HepG2 (cell line): ENCODE measurements around the gene TP53I3. TPM values are rescaled to one million over a fixed set of nuclear protein-coding genes. Genes with fewer than 3 reads are reported as not detected.

Source experiments
- EEA1 ChIP-seq: sonication (generic); formaldehyde crosslinking; IDR thresholded peaks from 2 replicates; pipeline ENCODE4 v1.5.1; 2020; ENCODE audit warnings: mild to moderate bottlenecking, missing genetic modification reagents, borderline replicate concordance
- KDM2A ChIP-seq: sonication (generic); formaldehyde crosslinking; IDR thresholded peaks from 2 replicates; pipeline ENCODE4 v1.4.0; 2020; ENCODE audit warnings: low read depth, missing genetic modification reagents, borderline replicate concordance
- KDM4B ChIP-seq: sonication (generic); formaldehyde crosslinking; IDR thresholded peaks from 2 replicates; pipeline ENCODE4 v1.4.0; 2020; ENCODE audit warnings: missing genetic modification reagents
- MBD4 ChIP-seq: IDR thresholded peaks from 2 replicates; pipeline ENCODE4 v1.6.1; 2012; ENCODE audit warnings: low read length, inconsistent platforms, borderline replicate concordance
- MEIS1 ChIP-seq: sonication (generic); formaldehyde crosslinking; IDR thresholded peaks from 2 replicates; pipeline ENCODE4 v1.9.0; 2021; ENCODE audit warnings: mild to moderate bottlenecking, missing genetic modification reagents, moderate library complexity, borderline replicate concordance
- NONO ChIP-seq, 2 experiments: fragments of 450-650 bp in 1 of 2; sonication (generic) in 1 of 2; formaldehyde crosslinking in 1 of 2; IDR thresholded peaks in 1 of 2; conservative IDR thresholded peaks in 1 of 2; 2 replicates each; pipeline versions ENCODE4 v1.6.1 to v1.8.0; 2017 to 2022; ENCODE audit warnings: mild to moderate bottlenecking in 1 of 2, missing genetic modification reagents in 1 of 2, moderate library complexity in 1 of 2
- SMAD1 ChIP-seq: sonication (generic); formaldehyde crosslinking; IDR thresholded peaks from 2 replicates; pipeline ENCODE4 v1.4.0; 2020; ENCODE audit warnings: missing genetic modification reagents, low read depth, mild to moderate bottlenecking, borderline replicate concordance
- SRSF9 ChIP-seq: fragments of 200-400 bp; formaldehyde crosslinking; IDR thresholded peaks from 2 replicates; pipeline ENCODE4 v1.6.1; 2018; ENCODE audit warnings: borderline replicate concordance, mild to moderate bottlenecking, low read depth, low read length; ENCODE audit not compliant: insufficient read depth, poor library complexity, severe bottlenecking
- ZFAT ChIP-seq: sonication (generic); formaldehyde crosslinking; conservative IDR thresholded peaks from 2 replicates; pipeline ENCODE4 v1.8.1; 2023; ENCODE audit warnings: missing genetic modification reagents, inconsistent platforms
- ZNF543 ChIP-seq: sonication (generic); formaldehyde crosslinking; IDR thresholded peaks from 2 replicates; pipeline ENCODE4 v1.4.0; 2020; ENCODE audit warnings: mild to moderate bottlenecking, missing genetic modification reagents
- ZNF558 ChIP-seq: sonication (generic); formaldehyde crosslinking; IDR thresholded peaks from 2 replicates; pipeline ENCODE4 v1.9.0; 2022; ENCODE audit warnings: mild to moderate bottlenecking, missing genetic modification reagents, borderline replicate concordance
- ZSCAN20 ChIP-seq: sonication (generic); formaldehyde crosslinking; IDR thresholded peaks from 2 replicates; pipeline ENCODE4 v1.4.0; 2020; ENCODE audit warnings: missing genetic modification reagents, mild to moderate bottlenecking, borderline replicate concordance
- ZSCAN21 ChIP-seq: sonication (generic); formaldehyde crosslinking; IDR thresholded peaks from 2 replicates; pipeline ENCODE4 v1.8.0; 2022; ENCODE audit warnings: mild to moderate bottlenecking, missing genetic modification reagents, moderate library complexity, borderline replicate concordance
- polyA plus RNA-seq, 8 experiments: library from polyadenylated mRNA; depleted of rRNA in 3 of 8; stranded (reverse) in 7 of 8; unstranded in 1 of 8; fragments of >200 nt; fragmentation: Illumina TruSeq in 4 of 8; extraction: Trizol in 4 of 8; gene quantifications; 2 replicates each; pipeline versions ENCODE4 v1.2.1 to v1.2.3, GENCODE V29; 2011 to 2016; ENCODE audit warnings: low read depth in 4 of 8, missing spikeins in 1 of 8, mixed read lengths in 1 of 8; ENCODE audit not compliant: insufficient read depth in 1 of 8
- total RNA-seq, 5 experiments: library from RNA; depleted of rRNA; stranded (reverse); fragments of >200 nt; fragmentation: Illumina TruSeq; extraction: Trizol; gene quantifications; 2 replicates each; pipeline ENCODE4 v1.2.3, GENCODE V29; 2016; ENCODE audit warnings: low read depth in 1 of 5
- TF ChIP-seq, protein P1 (sequence below): sonication (generic); formaldehyde crosslinking; IDR thresholded peaks from 2 replicates; pipeline ENCODE4 v1.4.0; 2020; ENCODE audit warnings: missing genetic modification reagents, borderline replicate concordance
- TF ChIP-seq, protein P2 (sequence below): sonication (generic); formaldehyde crosslinking; IDR thresholded peaks from 2 replicates; pipeline ENCODE4 v1.4.0; 2020; ENCODE audit warnings: mild to moderate bottlenecking, missing genetic modification reagents
- TF ChIP-seq, protein P3 (sequence below): sonication (generic); formaldehyde crosslinking; IDR thresholded peaks from 2 replicates; pipeline ENCODE4 v1.5.0; 2020; ENCODE audit warnings: mild to moderate bottlenecking, missing genetic modification reagents
- TF ChIP-seq, protein P4 (sequence below): sonication (generic); formaldehyde crosslinking; IDR thresholded peaks from 2 replicates; pipeline ENCODE4 v1.8.1; 2023; ENCODE audit warnings: mild to moderate bottlenecking, missing genetic modification reagents, borderline replicate concordance
- TF ChIP-seq, protein P5 (sequence below): sonication (generic); formaldehyde crosslinking; conservative IDR thresholded peaks from 2 replicates; pipeline ENCODE4 v1.4.0; 2020; ENCODE audit warnings: missing genetic modification reagents

TP53I3 gene
- total and polyA plus RNA-seq, 2 of the 13 experiments (the other 11 are each of a cell fraction or from before 2014, with no cell fraction given): 25.0 to 44.1 TPM

DNA sequence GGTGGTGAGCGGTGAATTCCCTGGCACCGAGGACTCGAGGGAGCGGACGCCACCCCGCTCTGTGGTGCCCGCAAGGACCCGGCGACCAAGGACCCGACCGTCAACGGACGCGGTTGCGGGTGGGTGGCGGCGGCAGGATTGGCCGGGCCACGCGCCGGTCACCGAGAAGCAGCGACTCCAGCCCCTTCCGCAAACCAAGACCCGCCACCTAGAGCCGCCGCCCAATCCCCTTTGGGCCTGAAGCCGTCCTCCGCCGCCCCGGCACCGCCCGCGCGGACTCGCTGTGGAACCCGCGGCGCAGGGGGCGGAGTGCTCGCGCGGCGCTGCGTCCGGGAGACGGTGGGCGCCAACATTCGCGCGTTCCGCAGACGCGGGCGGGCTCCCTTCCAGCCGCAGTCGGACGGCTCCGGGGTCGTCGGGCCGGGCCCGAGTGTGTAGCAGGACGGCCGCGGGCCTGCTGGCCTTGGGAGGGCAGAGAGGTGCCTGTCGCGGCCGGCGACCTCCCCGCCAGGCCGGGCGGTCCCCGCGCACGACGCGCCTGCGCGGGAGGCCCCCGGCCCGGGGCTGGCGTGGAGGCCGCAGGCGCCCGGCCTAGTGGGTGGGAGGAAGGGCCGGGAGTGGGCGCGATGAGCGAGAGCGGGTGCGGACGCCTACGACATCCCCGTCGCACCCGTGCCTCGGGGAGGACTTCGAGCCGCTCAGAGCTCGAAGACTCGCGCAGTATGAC is 38.7 kb upstream of the TP53I3 start, which contains the start of the genes FAM228B and PFN4 (continued):
- TF ChIP-seq, protein P1, sequence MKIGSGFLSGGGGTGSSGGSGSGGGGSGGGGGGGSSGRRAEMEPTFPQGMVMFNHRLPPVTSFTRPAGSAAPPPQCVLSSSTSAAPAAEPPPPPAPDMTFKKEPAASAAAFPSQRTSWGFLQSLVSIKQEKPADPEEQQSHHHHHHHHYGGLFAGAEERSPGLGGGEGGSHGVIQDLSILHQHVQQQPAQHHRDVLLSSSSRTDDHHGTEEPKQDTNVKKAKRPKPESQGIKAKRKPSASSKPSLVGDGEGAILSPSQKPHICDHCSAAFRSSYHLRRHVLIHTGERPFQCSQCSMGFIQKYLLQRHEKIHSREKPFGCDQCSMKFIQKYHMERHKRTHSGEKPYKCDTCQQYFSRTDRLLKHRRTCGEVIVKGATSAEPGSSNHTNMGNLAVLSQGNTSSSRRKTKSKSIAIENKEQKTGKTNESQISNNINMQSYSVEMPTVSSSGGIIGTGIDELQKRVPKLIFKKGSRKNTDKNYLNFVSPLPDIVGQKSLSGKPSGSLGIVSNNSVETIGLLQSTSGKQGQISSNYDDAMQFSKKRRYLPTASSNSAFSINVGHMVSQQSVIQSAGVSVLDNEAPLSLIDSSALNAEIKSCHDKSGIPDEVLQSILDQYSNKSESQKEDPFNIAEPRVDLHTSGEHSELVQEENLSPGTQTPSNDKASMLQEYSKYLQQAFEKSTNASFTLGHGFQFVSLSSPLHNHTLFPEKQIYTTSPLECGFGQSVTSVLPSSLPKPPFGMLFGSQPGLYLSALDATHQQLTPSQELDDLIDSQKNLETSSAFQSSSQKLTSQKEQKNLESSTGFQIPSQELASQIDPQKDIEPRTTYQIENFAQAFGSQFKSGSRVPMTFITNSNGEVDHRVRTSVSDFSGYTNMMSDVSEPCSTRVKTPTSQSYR (CRISPR knock-in tag): peak; percentile 20; the same call in 1 of the 2 replicates
- TF ChIP-seq, protein P2, sequence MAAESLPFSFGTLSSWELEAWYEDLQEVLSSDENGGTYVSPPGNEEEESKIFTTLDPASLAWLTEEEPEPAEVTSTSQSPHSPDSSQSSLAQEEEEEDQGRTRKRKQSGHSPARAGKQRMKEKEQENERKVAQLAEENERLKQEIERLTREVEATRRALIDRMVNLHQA (CRISPR knock-in tag): no peak
- TF ChIP-seq, protein P3, sequence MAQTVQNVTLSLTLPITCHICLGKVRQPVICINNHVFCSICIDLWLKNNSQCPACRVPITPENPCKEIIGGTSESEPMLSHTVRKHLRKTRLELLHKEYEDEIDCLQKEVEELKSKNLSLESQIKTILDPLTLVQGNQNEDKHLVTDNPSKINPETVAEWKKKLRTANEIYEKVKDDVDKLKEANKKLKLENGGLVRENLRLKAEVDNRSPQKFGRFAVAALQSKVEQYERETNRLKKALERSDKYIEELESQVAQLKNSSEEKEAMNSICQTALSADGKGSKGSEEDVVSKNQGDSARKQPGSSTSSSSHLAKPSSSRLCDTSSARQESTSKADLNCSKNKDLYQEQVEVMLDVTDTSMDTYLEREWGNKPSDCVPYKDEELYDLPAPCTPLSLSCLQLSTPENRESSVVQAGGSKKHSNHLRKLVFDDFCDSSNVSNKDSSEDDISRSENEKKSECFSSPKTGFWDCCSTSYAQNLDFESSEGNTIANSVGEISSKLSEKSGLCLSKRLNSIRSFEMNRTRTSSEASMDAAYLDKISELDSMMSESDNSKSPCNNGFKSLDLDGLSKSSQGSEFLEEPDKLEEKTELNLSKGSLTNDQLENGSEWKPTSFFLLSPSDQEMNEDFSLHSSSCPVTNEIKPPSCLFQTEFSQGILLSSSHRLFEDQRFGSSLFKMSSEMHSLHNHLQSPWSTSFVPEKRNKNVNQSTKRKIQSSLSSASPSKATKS (CRISPR knock-in tag): no peak; the same call in 1 of the 2 replicates
- TF ChIP-seq ZNF543 (CRISPR knock-in tag) (peak; percentile 57; the same call in 1 of the 2 replicates), ZSCAN20 (CRISPR knock-in tag) (peak; percentile 41; the same call in 1 of the 2 replicates), SMAD1 (no peak; the same call in 1 of the 2 replicates), KDM4B (CRISPR knock-in tag) (peak; percentile 55; the same call in 1 of the 2 replicates), KDM2A (peak; percentile 39), NONO (IDR thresholded peaks at IDR 0.05) (no peak), NONO (CRISPR knock-in tag; conservative IDR thresholded peaks at IDR 0.05) (peak; percentile 85), MEIS1 (CRISPR knock-in tag) (peak; percentile 88; the same call in 1 of the 2 replicates), MBD4 (no peak), ZFAT (no peak; the same call in 1 of the 2 replicates), ZNF558 (CRISPR knock-in tag) (peak; percentile 70; the same call in 1 of the 2 replicates), SRSF9 (no peak), ZSCAN21 (CRISPR knock-in tag) (peak; percentile 89), EEA1 (CRISPR knock-in tag) (peak; percentile 61; the same call in 1 of the 2 replicates)
- TF ChIP-seq, protein P4, sequence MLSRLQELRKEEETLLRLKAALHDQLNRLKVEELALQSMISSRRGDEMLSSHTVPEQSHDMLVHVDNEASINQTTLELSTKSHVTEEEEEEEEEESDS: peak; percentile 57; the same call in 1 of the 2 replicates
- TF ChIP-seq, protein P5, sequence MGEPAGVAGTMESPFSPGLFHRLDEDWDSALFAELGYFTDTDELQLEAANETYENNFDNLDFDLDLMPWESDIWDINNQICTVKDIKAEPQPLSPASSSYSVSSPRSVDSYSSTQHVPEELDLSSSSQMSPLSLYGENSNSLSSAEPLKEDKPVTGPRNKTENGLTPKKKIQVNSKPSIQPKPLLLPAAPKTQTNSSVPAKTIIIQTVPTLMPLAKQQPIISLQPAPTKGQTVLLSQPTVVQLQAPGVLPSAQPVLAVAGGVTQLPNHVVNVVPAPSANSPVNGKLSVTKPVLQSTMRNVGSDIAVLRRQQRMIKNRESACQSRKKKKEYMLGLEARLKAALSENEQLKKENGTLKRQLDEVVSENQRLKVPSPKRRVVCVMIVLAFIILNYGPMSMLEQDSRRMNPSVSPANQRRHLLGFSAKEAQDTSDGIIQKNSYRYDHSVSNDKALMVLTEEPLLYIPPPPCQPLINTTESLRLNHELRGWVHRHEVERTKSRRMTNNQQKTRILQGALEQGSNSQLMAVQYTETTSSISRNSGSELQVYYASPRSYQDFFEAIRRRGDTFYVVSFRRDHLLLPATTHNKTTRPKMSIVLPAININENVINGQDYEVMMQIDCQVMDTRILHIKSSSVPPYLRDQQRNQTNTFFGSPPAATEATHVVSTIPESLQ (CRISPR knock-in tag): 0 out of 2 replicates have a peak, but pooled peaks have one; percentile 48
